Esophagus squamous epithelium (tissue), 4 donors: ENCODE measurements around the gene TDRD9.

Source experiments
- POLR2A ChIP-seq, 4 donors: fragments of 450-650 bp; IDR thresholded peaks; one replicate each; pipeline ENCODE4 v1.6.1; 2017; ENCODE audit warnings: antibody characterized with exemption in 4 of 4, mild to moderate bottlenecking in 4 of 4, moderate library complexity in 3 of 4
- TF ChIP-seq, protein P1 (sequence below), 6 experiments: fragments of 450-650 bp in 4 of 6; fragments of 200-600 bp in 2 of 6; sonication (generic) in 2 of 6; IDR thresholded peaks; one replicate each; pipeline ENCODE4 v1.5.1; 2016 to 2019; ENCODE audit warnings: antibody characterized with exemption in 6 of 6, mild to moderate bottlenecking in 4 of 6, moderate library complexity in 4 of 6

GRCh38 chr14:104100171-104101085 is 172.2 kb downstream of the TDRD9 start:
- TF ChIP-seq, protein P1, sequence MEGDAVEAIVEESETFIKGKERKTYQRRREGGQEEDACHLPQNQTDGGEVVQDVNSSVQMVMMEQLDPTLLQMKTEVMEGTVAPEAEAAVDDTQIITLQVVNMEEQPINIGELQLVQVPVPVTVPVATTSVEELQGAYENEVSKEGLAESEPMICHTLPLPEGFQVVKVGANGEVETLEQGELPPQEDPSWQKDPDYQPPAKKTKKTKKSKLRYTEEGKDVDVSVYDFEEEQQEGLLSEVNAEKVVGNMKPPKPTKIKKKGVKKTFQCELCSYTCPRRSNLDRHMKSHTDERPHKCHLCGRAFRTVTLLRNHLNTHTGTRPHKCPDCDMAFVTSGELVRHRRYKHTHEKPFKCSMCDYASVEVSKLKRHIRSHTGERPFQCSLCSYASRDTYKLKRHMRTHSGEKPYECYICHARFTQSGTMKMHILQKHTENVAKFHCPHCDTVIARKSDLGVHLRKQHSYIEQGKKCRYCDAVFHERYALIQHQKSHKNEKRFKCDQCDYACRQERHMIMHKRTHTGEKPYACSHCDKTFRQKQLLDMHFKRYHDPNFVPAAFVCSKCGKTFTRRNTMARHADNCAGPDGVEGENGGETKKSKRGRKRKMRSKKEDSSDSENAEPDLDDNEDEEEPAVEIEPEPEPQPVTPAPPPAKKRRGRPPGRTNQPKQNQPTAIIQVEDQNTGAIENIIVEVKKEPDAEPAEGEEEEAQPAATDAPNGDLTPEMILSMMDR (IDR thresholded peaks at IDR 0.05), result no peak
- TF ChIP-seq POLR2A (IDR thresholded peaks at IDR 0.05), result no peak
